HUDEP-2 (cell line): Measurements from ENCODE around the gene NYNRIN.

Experiments
- DNase-seq, 76 experiments: peaks; one replicate each; lab custom pipeline; 2025; ENCODE audit not compliant: unreplicated experiment in 76 of 76; lab: John Stamatoyannopoulos, UW

NYNRIN gene

GRCh38 chr14:24390701-24391468, 7.9 kb upstream of the NYNRIN start:
- DNase-seq = no peak

- DNase-seq = peak in 1 of 76 experiments; percentile 10
These were observed 6.3 kb upstream of the NYNRIN start for GRCh38 chr14:24392325-24393091.

GRCh38 chr14:24394275-24394674, 4.5 kb upstream of the NYNRIN start:
- DNase-seq = peak in 5 of 76 experiments; percentile 3 to 16 (median 7)

- DNase-seq = no peak
These were observed 2.9 kb upstream of the NYNRIN start for GRCh38 chr14:24395609-24396582.

GRCh38 chr14:24397639-24398292, 1.0 kb upstream of the NYNRIN start:
- no peak for DNase-seq

GRCh38 chr14:24398293-24398652, 530 bp upstream of the NYNRIN start:
- DNase-seq = no peak

GRCh38 chr14:24399447-24399822, 632 bp downstream of the NYNRIN start:
- no peak for DNase-seq

GRCh38 chr14:24399999-24400718, 1.4 kb downstream of the NYNRIN start:
- no peak for DNase-seq

- no peak for DNase-seq
These were observed 3.3 kb downstream of the NYNRIN start for GRCh38 chr14:24401810-24402702.

- no peak for DNase-seq
These were observed 4.6 kb downstream of the NYNRIN start for GRCh38 chr14:24403294-24403998.

- DNase-seq = no peak
These were observed 6.0 kb downstream of the NYNRIN start for GRCh38 chr14:24404814-24405213.

GRCh38 chr14:24406416-24406815, 7.6 kb downstream of the NYNRIN start:
- no peak for DNase-seq

- no peak for DNase-seq
These were observed 9.0 kb downstream of the NYNRIN start for GRCh38 chr14:24407608-24408325.

GRCh38 chr14:24408764-24409163, 10.0 kb downstream of the NYNRIN start:
- DNase-seq = no peak

GRCh38 chr14:24409192-24409591, 10.4 kb downstream of the NYNRIN start:
- DNase-seq = no peak

GRCh38 chr14:24409956-24410355, 11.2 kb downstream of the NYNRIN start:
- DNase-seq = no peak
